Natural killer cell (primary cell): ENCODE results near the gene UBA6. TPM values are rescaled to one million over a fixed set of nuclear protein-coding genes. Genes with fewer than 3 reads are reported as not detected.

Experiments
- ATAC-seq, 3 donors: fragments of 150-1000 bp in 2 of 3; fragments of 200-7000 bp in 1 of 3; cut with Tn5 transposase; 1 replicate in 1 of 3; 2 replicates in 2 of 3; pipeline ENCODE4 v1.10.0; 2021; ENCODE audit warnings: mild to moderate bottlenecking in 2 of 3, moderate library complexity in 2 of 3
- DNase-seq, 2 donors: peaks; one replicate each; pipeline versions ENCODE4 v3.0.0 to v3.0.0-alpha.2; 2013 to 2021; ENCODE audit warnings: mixed read lengths in 1 of 2
- H3K27ac ChIP-seq: one replicate; pipeline ENCODE4 v1.5.1; 2013; ENCODE audit warnings: mild to moderate bottlenecking, low read length
- H3K27me3 ChIP-seq: one replicate; pipeline ENCODE4 v1.6.1; 2013; ENCODE audit warnings: low read length; ENCODE audit not compliant: control insufficient read depth, insufficient read depth
- H3K36me3 ChIP-seq: one replicate; pipeline ENCODE4 v1.6.1; 2013; ENCODE audit warnings: low read length; ENCODE audit not compliant: control insufficient read depth, insufficient read depth
- H3K4me1 ChIP-seq: one replicate; pipeline ENCODE4 v1.6.1; 2013; ENCODE audit warnings: low read length; ENCODE audit not compliant: control insufficient read depth, insufficient read depth
- H3K4me3 ChIP-seq: one replicate; pipeline ENCODE4 v1.5.1; 2013; ENCODE audit warnings: low read length
- H3K9me3 ChIP-seq: one replicate; pipeline ENCODE4 v1.6.1; 2013; ENCODE audit warnings: low read length; ENCODE audit not compliant: control insufficient read depth, insufficient read depth
- H3K27ac Mint-ChIP-seq, 2 donors: one replicate each; pipeline ENCODE4 v1.8.0; 2022; ENCODE audit warnings: mild to moderate bottlenecking in 2 of 2, mixed read lengths in 2 of 2, moderate library complexity in 1 of 2
- H3K27me3 Mint-ChIP-seq, 2 donors: one replicate each; pipeline ENCODE4 v1.8.0; 2022; ENCODE audit warnings: low read depth in 2 of 2, mixed read lengths in 2 of 2
- H3K36me3 Mint-ChIP-seq: one replicate; pipeline ENCODE4 v1.8.0; 2022; ENCODE audit warnings: mixed read lengths
- H3K4me1 Mint-ChIP-seq, 2 donors: one replicate each; pipeline ENCODE4 v1.8.0; 2022; ENCODE audit warnings: mixed read lengths in 2 of 2
- H3K4me3 Mint-ChIP-seq: one replicate; pipeline ENCODE4 v1.8.0; 2022; ENCODE audit warnings: mild to moderate bottlenecking, moderate library complexity, mixed read lengths
- H3K9me3 Mint-ChIP-seq, 2 donors: one replicate each; pipeline ENCODE4 v1.8.0; 2022; ENCODE audit warnings: mixed read lengths in 2 of 2
- CTCF ChIP-seq: fragments of 200-600 bp; IDR thresholded peaks from one replicate; pipeline ENCODE4 v1.8.0; 2022; ENCODE audit warnings: antibody characterized with exemption
- WGBS: methylation state at CpG from one replicate; pipeline ENCODE4 v1.1.7; 2013; ENCODE audit warnings: missing lambda C conversion rate; ENCODE audit not compliant: insufficient coverage; 5-methylcytosine and 5-hydroxymethylcytosine counted together
- intact Hi-C: fragments of 100-400 bp; cut with micrococcal nuclease; formaldehyde crosslinking; loops from one replicate; pipeline ENCODE4 v1.14.2; 2022
- total RNA-seq, 4 donors: library from RNA; stranded (reverse); fragments of 120-200 nt in 1 of 4; gene quantifications; one replicate each; pipeline versions ENCODE4 v1.2.3 to v1.2.4, GENCODE V29; 2013 to 2022

The UBA6 gene
- total RNA-seq, 3 donors from 2014 or later (not counting 1 experiment from before 2014, with no cell fraction given) = 54.3 to 77.7 (median 55.3) TPM

- DNase-seq (peak in 1 of 2 donors; percentile 58), ATAC-seq (peak in 2 of 3 donors; percentile 39 to 47)
- no peaks in the 10 kb centered on the region for H3K36me3 ChIP-seq
- H3K27ac ChIP-seq = no peak overlapping the region
- TF ChIP-seq CTCF = peak; percentile 74
- intact Hi-C loops = loop anchor here (1.0 kb wide), 1 partner anchor 163 kb away; no protein-coding TSS in a partner anchor
- Mint-ChIP-seq H3K27ac (no peak overlapping the region), H3K4me3 (no peak overlapping the region), H3K9me3 (no peaks in the 10 kb centered on the region), H3K4me1 (peaks cover 0 to 5% of the 10 kb centered on the region in 2 donors), H3K27me3 (no peaks in the 10 kb centered on the region), H3K36me3 (no peaks in the 10 kb centered on the region)
- H3K9me3 ChIP-seq = no peaks in the 10 kb centered on the region
- H3K4me3 ChIP-seq = no peak overlapping the region
- WGBS = 69% methylated on average over 5 of the region's 5 CpGs
- H3K4me1 ChIP-seq = no peaks in the 10 kb centered on the region
- no peaks in the 10 kb centered on the region for H3K27me3 ChIP-seq
Observed at GRCh38 chr4:67746797-67747495, 46.0 kb upstream of the UBA6 start.

GRCh38 chr4:67744561-67745283 lies 43.8 kb upstream of the UBA6 start:
- no peak overlapping the region for H3K4me3 Mint-ChIP-seq
- Histone ChIP-seq H3K36me3 (no peaks in the 10 kb centered on the region), H3K4me1 (no peaks in the 10 kb centered on the region), H3K27me3 (no peaks in the 10 kb centered on the region), H3K27ac (no peak overlapping the region), H3K9me3 (no peaks in the 10 kb centered on the region), H3K4me3 (no peak overlapping the region)
- intact Hi-C loops = no loop called here
- DNase-seq (no peak), ATAC-seq (no peak)
- peaks cover 5% of the 10 kb centered on the region in 2 donors for H3K4me1 Mint-ChIP-seq
- H3K27me3 Mint-ChIP-seq = no peaks in the 10 kb centered on the region
- no peak for TF ChIP-seq CTCF
- H3K36me3 Mint-ChIP-seq = no peaks in the 10 kb centered on the region
- H3K9me3 Mint-ChIP-seq = no peaks in the 10 kb centered on the region
- no peak overlapping the region for H3K27ac Mint-ChIP-seq
- WGBS = 91% methylated on average over 2 of the region's 4 CpGs

- Histone ChIP-seq H3K4me1 (no peaks in the 10 kb centered on the region), H3K4me3 (no peak overlapping the region), H3K36me3 (no peaks in the 10 kb centered on the region), H3K27ac (no peak overlapping the region), H3K27me3 (no peaks in the 10 kb centered on the region), H3K9me3 (no peaks in the 10 kb centered on the region)
- no peak for DNase-seq
- Mint-ChIP-seq H3K27me3 (no peaks in the 10 kb centered on the region), H3K9me3 (no peaks in the 10 kb centered on the region), H3K4me1 (peaks cover 5% of the 10 kb centered on the region in 2 donors), H3K27ac (no peak overlapping the region), H3K4me3 (no peak overlapping the region), H3K36me3 (no peaks in the 10 kb centered on the region)
- ATAC-seq = no peak
- TF ChIP-seq CTCF = no peak
- intact Hi-C loops = no loop called here
- WGBS = 91% methylated on average over 3 of the region's 3 CpGs
Observed at GRCh38 chr4:67743194-67743593, 42.2 kb upstream of the UBA6 start.
